ENCODE results near the gene HM13. TPM values are rescaled to one million over a fixed set of nuclear protein-coding genes. Genes with fewer than 3 reads are reported as not detected.
"Not testable (repeated sequence)": the region's sequence is repeated elsewhere in the genome, so short reads cannot be mapped to it uniquely, and the experiment has no call there.

Gene HM13
- total RNA-seq, 1 experiment from 2014 or later = 272 TPM

DNA sequence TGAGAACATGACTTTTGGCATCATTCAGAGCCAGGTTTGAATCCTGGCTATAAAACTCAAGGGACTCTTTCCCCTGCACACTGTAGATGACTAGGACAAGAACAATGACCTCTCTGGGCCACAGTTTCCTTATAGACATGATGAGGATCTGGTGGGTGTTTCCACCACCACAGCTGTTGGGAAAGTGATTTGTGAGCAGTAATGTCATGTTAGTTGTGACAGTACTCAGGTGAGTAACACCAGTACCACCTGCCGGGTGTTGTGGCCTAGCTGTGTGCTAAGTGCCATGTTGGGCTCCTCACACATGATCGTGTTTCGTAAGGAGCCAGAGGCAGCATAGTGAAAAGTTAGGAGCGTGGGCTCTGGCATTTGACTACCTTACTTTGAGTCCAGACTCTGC lies 24.1 kb downstream of the HM13 start:
- POLR2A ChIA-PET (ENCODE audit: unreplicated experiment) = no interaction called here
- H3K79me2 ChIP-seq (ENCODE audit: low read depth) = peaks cover 24% of the 10 kb centered on the region
- BruUV-seq (replicated peaks) = no TSS peak
- no peak for DNase-seq
- H3K9me2 ChIP-seq (ENCODE audit: insufficient read depth) = no peaks in the 10 kb centered on the region
- H3K4me1 ChIP-seq (replicated peaks; ENCODE audit: insufficient read depth) = peaks cover 51% of the 10 kb centered on the region
- no peak overlapping the region for H3K4me3 ChIP-seq
- no peaks in the 10 kb centered on the region for H3K9me3 ChIP-seq (ENCODE audit: insufficient read depth, low read depth)
- H4K20me1 ChIP-seq (ENCODE audit: insufficient read depth) = 0 out of 2 replicates have a peak, but pooled peaks cover 8% of the 10 kb centered on the region
- CTCF ChIA-PET = no interaction called here
- intact Hi-C loops (cut with micrococcal nuclease; ENCODE audit: unreplicated experiment) = no loop called here
- no peaks in the 10 kb centered on the region for H3K27me3 ChIP-seq (ENCODE audit: insufficient read depth, low read depth)
- no peak for TF ChIP-seq CTCF (conservative IDR thresholded peaks at IDR 0.05)
- no peak for TF ChIP-seq EZH2 (IDR thresholded peaks at IDR 0.05; ENCODE audit: low read depth)
- peak overlapping the region; percentile 89; the same call in 1 of the 2 replicates for H3K27ac ChIP-seq
- H2AFZ ChIP-seq = no peak overlapping the region
- peaks cover 42% of the 10 kb centered on the region for H3K36me3 ChIP-seq (ENCODE audit: low read depth)
- H3K4me2 ChIP-seq = no peak overlapping the region
- peaks cover 50% of the 10 kb centered on the region for H3F3A ChIP-seq (ENCODE audit: insufficient read depth, low read depth)

GRCh38 chr20:31539636-31540035 lies 25.4 kb downstream of the HM13 start:
- H4K20me1 ChIP-seq (ENCODE audit: insufficient read depth); BruUV-seq (replicated peaks); H2AFZ ChIP-seq; H3K4me3 ChIP-seq; H3K9me2 ChIP-seq (ENCODE audit: insufficient read depth); H3K27me3 ChIP-seq (ENCODE audit: insufficient read depth, low read depth); intact Hi-C loops (cut with micrococcal nuclease; ENCODE audit: unreplicated experiment); H3K9me3 ChIP-seq (ENCODE audit: insufficient read depth, low read depth): not testable (repeated sequence)
- peaks cover 45% of the 10 kb centered on the region for H3K36me3 ChIP-seq (ENCODE audit: low read depth)
- POLR2A ChIA-PET (ENCODE audit: unreplicated experiment) = interaction anchor here (0.6 kb wide), 1 partner anchor 66 kb away, joined by 4 read pairs; the partner anchor contains the start of gene ID1
- H3F3A ChIP-seq (ENCODE audit: insufficient read depth, low read depth) = peaks cover 63% of the 10 kb centered on the region
- CTCF ChIA-PET = interaction anchor here (0.5 kb wide), 1 partner anchor 857 kb away, joined by 3 read pairs; no protein-coding TSS in a partner anchor
- H3K4me2 ChIP-seq = peak overlapping the region; percentile 38; the same call in 1 of the 2 replicates
- DNase-seq = peak in 1 of 2 experiments; percentile 67
- peaks cover 64% of the 10 kb centered on the region for H3K4me1 ChIP-seq (replicated peaks; ENCODE audit: insufficient read depth)
- H3K79me2 ChIP-seq (ENCODE audit: low read depth) = peaks cover 37% of the 10 kb centered on the region
- peak overlapping the region; percentile 89 for H3K27ac ChIP-seq

DNA sequence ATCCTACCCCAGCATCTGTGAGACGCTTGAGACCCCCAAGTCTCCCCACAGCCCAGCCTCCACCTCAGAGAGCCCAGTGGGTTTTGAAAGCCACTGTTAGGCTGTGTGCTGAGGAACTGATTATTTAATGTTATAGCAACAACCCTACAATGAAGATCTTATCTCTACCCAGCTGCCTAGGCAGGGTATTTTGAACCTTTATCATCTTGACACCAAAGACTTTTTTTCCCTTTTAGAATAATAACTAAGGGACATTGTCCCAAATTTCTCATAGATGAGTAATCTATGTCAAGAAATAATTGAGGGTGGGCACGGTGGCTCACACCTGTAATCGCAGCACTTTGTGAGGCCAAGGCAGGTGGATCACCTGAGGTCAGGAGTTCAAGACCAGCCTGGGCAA lies 26.2 kb downstream of the HM13 start:
- Histone ChIP-seq H3K9me3 (ENCODE audit: insufficient read depth, low read depth) (no peaks in the 10 kb centered on the region), H3K4me2 (no peak overlapping the region), H3K27ac (peak overlapping the region; percentile 89), H4K20me1 (ENCODE audit: insufficient read depth) (0 out of 2 replicates have a peak, but pooled peaks cover 4% of the 10 kb centered on the region), H3K4me3 (no peak overlapping the region), H3K4me1 (replicated peaks; ENCODE audit: insufficient read depth) (peaks cover 72% of the 10 kb centered on the region), H3K27me3 (ENCODE audit: insufficient read depth, low read depth) (no peaks in the 10 kb centered on the region), H3K79me2 (ENCODE audit: low read depth) (peaks cover 43% of the 10 kb centered on the region), H3K36me3 (ENCODE audit: low read depth) (peaks cover 43% of the 10 kb centered on the region), H2AFZ (no peak overlapping the region), H3F3A (ENCODE audit: insufficient read depth, low read depth) (peaks cover 71% of the 10 kb centered on the region), H3K9me2 (ENCODE audit: insufficient read depth) (no peaks in the 10 kb centered on the region)
- peak in 1 of 2 experiments; percentile 50 for DNase-seq
- no peak for TF ChIP-seq CTCF (conservative IDR thresholded peaks at IDR 0.05)
- intact Hi-C loops (cut with micrococcal nuclease; ENCODE audit: unreplicated experiment) = no loop called here
- ChIA-PET CTCF (interaction anchor here (1.8 kb wide), 1 partner anchor 72 kb away, joined by 8 read pairs; no protein-coding TSS in a partner anchor), POLR2A (ENCODE audit: unreplicated experiment) (interaction anchor here (0.7 kb wide), 1 partner anchor 9 kb away, joined by 5 read pairs; no protein-coding TSS in a partner anchor)
- BruUV-seq (replicated peaks) = no TSS peak

Measured in PC-9 (cell line).